Fibroblast of skin of abdomen (primary cell): ENCODE measurements around the gene LMBRD2.
A peak's percentile ranks its signal among the peaks of the same experiment; 100 is the strongest.
"Not testable (repeated sequence)": the region's sequence is repeated elsewhere in the genome, so short reads cannot be mapped to it uniquely, and the experiment has no call there.

Source experiments
- DNase-seq: peaks from one replicate; pipeline ENCODE4 v3.0.0-alpha.2; 2013

LMBRD2 gene

DNA sequence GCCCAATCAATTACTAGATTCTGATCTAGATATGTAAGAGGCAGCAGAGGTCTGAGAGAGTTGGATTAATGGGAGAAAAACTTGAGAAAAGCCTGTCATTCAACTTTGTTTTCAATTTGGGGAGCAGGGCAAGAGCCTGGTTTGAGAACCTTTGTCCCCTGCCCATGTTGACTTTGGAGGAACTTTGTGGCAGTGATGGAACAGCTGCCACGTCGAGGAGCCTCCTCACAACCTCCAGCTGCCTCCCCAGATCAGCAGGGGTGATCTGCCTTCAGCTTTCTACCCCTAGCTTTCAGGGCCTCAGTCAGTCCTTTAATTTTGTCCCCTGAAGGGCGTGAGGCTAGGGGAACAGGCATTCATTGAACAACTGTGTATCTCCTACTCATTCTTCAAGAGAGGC lies 8.9 kb upstream of the LMBRD2 start:
- no peak for DNase-seq

- DNase-seq = peak; percentile 67
These were observed 6.5 kb upstream of the LMBRD2 start for GRCh38 chr5:36158144-36158543.

DNA sequence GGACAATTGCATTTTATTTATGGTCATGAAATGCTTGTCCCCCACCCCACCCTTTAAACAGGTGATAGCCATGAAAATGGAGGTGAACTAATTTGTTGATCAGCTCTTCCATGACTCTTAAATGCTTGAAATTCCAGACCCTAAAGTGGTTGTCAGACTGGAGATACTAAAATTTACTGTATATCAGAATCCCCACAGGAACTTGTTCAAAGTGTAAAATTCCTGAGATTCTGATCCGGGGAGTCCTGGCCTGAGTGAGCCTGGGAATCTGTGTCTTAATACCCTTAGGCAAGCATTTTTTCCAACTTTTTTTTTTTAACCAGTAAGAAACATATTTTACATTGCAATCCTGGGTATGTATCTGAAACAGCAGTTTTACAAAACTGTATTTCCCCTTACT lies 4.9 kb upstream of the LMBRD2 start:
- peak; percentile 94 for DNase-seq

DNA sequence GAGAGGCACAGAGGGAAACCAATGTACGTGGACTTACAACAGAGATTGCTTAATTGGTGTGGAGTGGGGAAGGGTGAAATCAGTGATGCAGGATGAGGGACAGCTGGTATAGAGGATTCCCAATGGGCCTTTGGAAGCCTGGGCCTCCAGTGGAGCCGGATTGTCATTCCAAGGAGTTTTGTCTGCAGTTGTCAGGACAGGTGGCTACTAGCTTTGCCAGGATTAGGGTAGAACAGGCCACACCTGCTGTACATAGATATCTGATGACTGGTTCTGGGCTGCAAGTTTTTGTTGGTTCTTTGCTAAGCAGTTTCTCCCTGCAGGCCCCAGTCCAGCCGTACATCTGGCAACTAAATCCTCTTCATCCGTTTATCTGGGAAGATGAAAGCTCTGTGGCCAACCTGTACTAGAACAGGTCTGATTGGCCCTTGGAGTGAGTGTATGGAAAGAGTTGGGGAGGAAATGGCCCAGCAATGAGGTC lies 4.5 kb upstream of the LMBRD2 start:
- DNase-seq = peak; percentile 85

GRCh38 chr5:36155291-36155690 lies 3.6 kb upstream of the LMBRD2 start:
- no peak for DNase-seq

- DNase-seq = no peak
These were observed 2.0 kb upstream of the LMBRD2 start for GRCh38 chr5:36153726-36154125.

DNA sequence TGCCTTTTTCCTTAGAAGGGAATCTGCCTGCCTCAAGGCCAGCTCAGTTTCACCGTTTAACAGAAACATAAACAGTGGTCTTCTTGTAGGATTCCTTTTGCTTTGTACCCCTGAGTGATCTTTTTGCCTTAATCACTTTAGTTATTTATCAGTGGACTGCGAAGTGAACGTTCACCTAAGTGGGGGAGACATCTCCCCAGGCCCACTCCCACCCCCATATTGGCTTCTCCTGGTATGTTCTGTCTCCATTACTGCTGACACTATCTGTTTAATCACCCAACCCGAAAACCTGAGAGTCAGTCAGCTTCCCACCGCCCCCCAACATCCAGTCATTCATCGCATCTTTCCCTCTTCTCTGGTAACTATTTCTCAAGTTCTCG lies 1.6 kb upstream of the LMBRD2 start:
- DNase-seq = no peak

- DNase-seq = peak; percentile 27
These were observed 924 bp upstream of the LMBRD2 start for GRCh38 chr5:36152324-36153297.

DNA sequence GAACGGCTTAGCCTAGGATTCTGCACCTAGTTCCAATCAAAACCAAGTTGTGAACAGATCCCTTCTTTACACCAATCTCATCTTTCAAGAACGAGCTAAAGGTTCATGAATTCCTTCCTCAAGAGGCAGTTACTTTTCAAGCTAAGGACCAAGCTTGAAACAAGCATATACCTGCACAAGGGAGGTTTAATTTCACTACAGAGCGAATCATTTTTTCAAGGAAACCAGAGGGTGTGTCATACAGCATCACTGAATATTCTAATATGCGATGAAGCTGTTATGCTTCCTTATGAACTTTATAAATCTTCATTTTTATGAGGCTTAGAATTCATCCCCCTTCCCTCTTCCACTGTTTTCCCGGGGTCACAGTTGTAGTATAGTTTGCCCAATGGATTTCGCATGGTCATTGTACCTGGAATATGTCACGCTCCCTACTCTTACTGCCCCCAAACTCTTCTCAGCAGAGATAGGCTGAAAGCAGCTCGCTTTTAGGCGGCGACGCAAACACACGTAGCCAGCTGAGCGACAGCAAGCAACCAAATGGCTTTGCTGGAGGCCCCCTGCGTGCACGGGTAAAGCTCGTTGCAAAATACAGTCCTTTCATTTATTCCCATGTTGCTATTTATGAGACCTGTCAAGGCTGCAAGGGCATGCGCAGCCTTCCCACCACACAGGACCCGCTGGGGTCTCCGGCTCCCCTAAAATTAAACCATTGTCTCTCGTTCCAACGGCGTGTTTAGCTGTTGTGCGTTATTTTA lies 832 bp downstream of the LMBRD2 start:
- peak; percentile 31 for DNase-seq

DNA sequence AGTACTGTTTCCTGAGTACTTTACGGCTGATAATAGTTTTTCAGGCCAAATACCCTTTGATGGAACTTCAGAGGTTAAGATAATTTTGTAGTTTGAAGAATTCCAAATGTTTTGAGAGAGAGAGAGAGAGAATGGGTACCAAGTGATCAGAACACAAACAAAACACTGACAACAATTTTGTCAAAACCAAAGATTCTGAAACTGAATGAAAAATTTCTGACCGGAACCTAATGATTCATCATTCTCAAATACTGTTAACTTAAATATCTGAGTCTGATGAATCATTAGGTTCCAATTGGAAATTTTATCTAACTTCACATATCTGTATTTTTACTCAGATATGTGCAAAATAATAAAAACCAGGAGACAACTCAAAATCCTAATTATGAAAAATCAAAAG lies 4.0 kb downstream of the LMBRD2 start:
- DNase-seq = no peak

GRCh38 chr5:36146390-36146789 lies 5.3 kb downstream of the LMBRD2 start:
- no peak for DNase-seq

DNA sequence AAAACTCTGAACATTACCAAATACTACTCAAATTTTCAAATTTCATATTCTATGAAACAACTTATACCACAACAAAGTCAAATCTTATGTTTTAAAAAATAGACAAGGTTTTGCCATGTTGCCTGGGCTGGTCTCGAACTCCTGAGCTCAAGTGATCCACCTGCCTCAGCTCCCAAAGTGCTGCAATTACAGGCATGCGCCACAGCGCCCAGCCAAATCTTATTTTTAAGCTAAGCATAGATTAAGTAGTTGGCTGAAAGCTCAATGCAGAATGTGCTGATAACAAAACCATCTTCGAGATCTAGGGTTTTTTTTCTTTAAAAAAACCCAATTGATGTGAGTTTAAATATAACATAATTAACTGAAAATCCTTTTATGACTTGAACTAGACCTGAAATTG lies 6.4 kb downstream of the LMBRD2 start:
- DNase-seq = no peak

GRCh38 chr5:36138900-36139683 lies 12.6 kb downstream of the LMBRD2 start:
- DNase-seq = no peak

- DNase-seq = no peak
These were observed 15.1 kb downstream of the LMBRD2 start for GRCh38 chr5:36136581-36136980.

- DNase-seq = no peak
These were observed 15.7 kb downstream of the LMBRD2 start for GRCh38 chr5:36135988-36136387.

- DNase-seq = not testable (repeated sequence)
These were observed 18.7 kb downstream of the LMBRD2 start for GRCh38 chr5:36133009-36133408.

DNA sequence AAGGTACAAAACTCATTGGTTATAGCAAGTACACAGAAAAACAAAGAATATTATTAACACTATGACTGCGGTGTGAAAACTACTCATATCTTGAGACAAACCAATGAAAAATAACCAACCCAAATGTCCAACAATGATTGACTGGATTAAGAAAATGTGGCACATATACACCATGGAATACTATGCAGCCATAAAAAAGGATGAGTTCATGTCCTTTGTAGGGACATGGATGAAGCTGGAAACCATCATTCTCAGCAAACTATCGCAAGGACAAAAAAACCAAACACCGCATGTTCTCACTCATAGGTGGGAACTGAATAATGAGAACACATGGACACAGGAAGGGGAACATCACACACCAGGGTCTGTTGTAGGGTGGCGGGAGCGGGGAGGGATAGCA lies 22.0 kb downstream of the LMBRD2 start:
- DNase-seq = not testable (repeated sequence)

- no peak for DNase-seq
These were observed 22.9 kb downstream of the LMBRD2 start for GRCh38 chr5:36128795-36129194.

DNA sequence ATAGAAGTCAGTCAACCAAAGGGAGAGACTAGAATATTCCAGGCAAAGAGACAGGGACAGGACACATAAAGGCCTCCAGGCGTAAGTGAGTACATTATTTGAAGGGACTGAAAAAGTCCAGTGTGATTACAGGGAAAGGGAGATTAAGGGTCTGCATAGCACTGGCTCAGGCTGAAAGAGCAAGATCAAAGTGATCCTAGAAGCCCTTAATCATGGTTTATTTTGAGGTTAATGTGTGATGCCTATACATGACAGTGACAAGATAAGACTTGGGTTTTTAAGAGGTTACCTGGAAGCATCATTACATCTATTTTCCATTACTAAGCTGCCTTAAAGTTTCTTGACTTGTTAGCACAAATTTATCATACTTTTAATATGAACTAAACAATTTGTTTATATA lies 25.8 kb downstream of the LMBRD2 start:
- DNase-seq = no peak

DNA sequence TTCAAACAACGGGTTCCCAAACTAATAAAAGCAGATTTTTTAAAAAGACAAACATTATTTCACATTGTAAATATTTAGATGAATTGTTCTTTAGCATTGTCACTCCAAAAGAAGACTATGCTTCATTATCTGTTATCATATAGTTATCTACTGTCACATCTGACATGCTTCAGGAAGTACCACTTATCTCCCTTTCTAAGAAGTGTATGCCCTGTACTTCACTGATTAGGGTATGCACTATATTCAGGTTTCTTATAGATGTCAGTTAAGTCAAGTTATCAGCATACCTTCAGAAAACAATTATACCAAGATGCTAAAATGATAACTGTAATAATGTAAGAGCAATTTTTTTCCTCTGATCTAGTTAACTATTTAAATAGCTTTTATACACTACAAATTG lies 40.4 kb downstream of the LMBRD2 start:
- no peak for DNase-seq

- no peak for DNase-seq
These were observed 42.8 kb downstream of the LMBRD2 start for GRCh38 chr5:36108758-36109460.

DNA sequence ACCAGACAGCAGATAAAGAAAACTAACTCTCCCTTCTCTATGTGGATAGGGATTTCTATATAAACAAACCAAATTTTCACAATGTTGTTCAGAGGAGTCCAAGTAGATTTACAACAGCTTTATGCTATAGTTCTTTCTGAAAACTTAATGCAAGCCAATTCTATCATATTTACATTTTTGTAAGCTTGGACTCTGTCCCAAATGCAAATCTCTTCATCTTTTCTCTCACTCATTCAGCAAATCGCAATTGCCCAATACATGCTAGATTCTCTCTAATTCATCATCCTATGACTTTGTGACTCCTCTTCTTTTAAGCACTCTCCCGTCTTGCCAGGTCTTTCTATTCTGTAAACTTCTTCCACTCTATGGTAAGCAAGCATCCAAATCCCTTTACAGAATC lies 45.9 kb downstream of the LMBRD2 start:
- DNase-seq = peak; percentile 1
